Measurements from ENCODE around the gene PDLIM5.
"Not testable (repeated sequence)": the region's sequence is repeated elsewhere in the genome, so short reads cannot be mapped to it uniquely, and the experiment has no call there.

PDLIM5 gene

DNA sequence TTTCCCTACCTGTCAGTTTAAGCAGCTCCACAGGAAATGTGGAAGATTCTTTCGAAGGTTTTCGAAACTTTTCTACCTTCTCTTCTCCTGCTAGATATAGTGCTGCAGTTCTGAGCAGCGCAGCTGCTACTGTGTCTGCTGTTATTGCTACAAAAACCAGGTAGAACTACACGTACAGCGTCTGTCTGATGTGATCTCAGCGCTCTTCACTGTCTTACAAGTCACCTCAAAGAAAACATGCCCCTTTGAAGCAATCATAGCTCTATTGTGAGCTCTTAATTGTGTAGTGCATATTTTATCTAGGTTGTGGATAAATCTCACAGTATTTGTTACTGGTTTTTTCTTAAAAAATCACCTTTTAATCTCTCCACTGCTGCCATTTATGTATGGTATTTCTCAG is 158.4 kb downstream of the PDLIM5 start:
- DNase-seq (ENCODE audit: low spot score), result no peak
- TF ChIP-seq CTCF (conservative IDR thresholded peaks at IDR 0.05; ENCODE audit: low read depth), result no peak
- POLR2A ChIA-PET (ENCODE audit: low non-redundant PET), result no interaction called here
- H3K27ac ChIP-seq, result no peak overlapping the region
- CTCF ChIA-PET, result no interaction called here

GRCh38 chr4:94613248-94613647 is 161.5 kb downstream of the PDLIM5 start:
- CTCF ChIA-PET, result interaction anchor here (0.5 to 0.7 kb wide), 3 partner anchors 22 to 800 kb away, joined by 3 to 4 read pairs (median 3); no protein-coding TSS in a partner anchor

GRCh38 chr4:94615451-94615850 is 163.7 kb downstream of the PDLIM5 start:
- H3K27ac ChIP-seq, result no peak overlapping the region
- POLR2A ChIA-PET (ENCODE audit: low non-redundant PET), result no interaction called here
- CTCF ChIA-PET, result no interaction called here
- no peak for DNase-seq (ENCODE audit: low spot score)
- no peak for TF ChIP-seq CTCF (conservative IDR thresholded peaks at IDR 0.05; ENCODE audit: low read depth)

More at GRCh38 chr4:94613248-94613647, 161.5 kb downstream of the PDLIM5 start:
- no peak overlapping the region for H3K27ac ChIP-seq
- no peak for DNase-seq (ENCODE audit: low spot score)
- TF ChIP-seq CTCF (conservative IDR thresholded peaks at IDR 0.05; ENCODE audit: low read depth), result no peak
- POLR2A ChIA-PET (ENCODE audit: low non-redundant PET), result no interaction called here

GRCh38 chr4:94621491-94622080 is 169.8 kb downstream of the PDLIM5 start:
- ChIA-PET POLR2A (ENCODE audit: low non-redundant PET) (no interaction called here), CTCF (interaction anchor here (0.6 to 1.8 kb wide), 14 partner anchors 10 to 1543 kb away, joined by 3 to 13 read pairs (median 3); no protein-coding TSS in a partner anchor)
- TF ChIP-seq CTCF (conservative IDR thresholded peaks at IDR 0.05; ENCODE audit: low read depth), result peak; percentile 86
- DNase-seq (ENCODE audit: low spot score), result peak; percentile 49
- H3K27ac ChIP-seq, result no peak overlapping the region

- ChIA-PET CTCF (interaction anchor here (1.0 kb wide), 2 partner anchors 198 to 472 kb away, joined by 3 read pairs; no protein-coding TSS in a partner anchor), POLR2A (ENCODE audit: low non-redundant PET) (no interaction called here)
- no peak overlapping the region for H3K27ac ChIP-seq
- no peak for DNase-seq (ENCODE audit: low spot score)
- no peak for TF ChIP-seq CTCF (conservative IDR thresholded peaks at IDR 0.05; ENCODE audit: low read depth)
Measured at GRCh38 chr4:94623126-94623911, 171.6 kb downstream of the PDLIM5 start.

DNA sequence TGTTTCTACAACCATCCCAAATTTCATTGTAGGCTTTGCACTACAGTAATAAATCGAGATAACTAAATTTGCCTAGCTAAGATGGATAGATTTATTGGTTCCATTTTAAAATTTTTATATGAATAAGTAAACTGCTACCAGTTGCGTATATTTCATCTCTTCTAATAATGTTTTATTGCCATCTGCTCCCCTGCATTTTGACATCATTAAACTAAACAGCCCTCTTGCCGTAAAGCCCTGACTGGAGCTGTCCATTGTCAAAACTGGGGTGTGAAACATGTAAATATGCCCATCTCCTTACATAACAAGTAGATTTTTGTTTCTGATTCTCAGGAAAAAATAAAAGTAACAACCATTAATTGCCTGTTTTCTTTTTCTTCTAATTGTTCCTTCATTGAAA is 175.2 kb downstream of the PDLIM5 start:
- ChIA-PET CTCF (interaction anchor here (0.6 kb wide), 1 partner anchor 489 kb away, joined by 3 read pairs; no protein-coding TSS in a partner anchor), POLR2A (ENCODE audit: low non-redundant PET) (no interaction called here)
- no peak overlapping the region for H3K27ac ChIP-seq
- no peak for DNase-seq (ENCODE audit: low spot score)
- no peak for TF ChIP-seq CTCF (conservative IDR thresholded peaks at IDR 0.05; ENCODE audit: low read depth)

DNA sequence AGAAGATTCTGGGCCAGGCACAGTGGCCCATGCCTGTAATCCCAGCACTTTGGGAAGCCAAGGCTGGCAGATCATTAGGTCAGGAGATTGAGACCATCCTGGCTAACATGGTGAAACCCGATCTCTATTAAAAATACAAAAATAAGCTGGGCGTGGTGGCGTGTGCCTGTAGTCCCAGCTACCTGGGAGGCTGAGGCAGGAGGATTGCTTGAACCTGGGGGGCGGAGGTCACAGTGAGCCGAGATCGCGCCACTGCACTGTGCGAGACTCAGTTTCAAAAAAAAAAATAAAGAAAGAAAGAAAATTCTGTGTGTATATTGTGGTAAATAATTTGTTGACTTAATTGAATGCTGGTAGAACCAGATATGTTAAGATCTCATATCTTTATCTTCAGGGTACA is 177.3 kb downstream of the PDLIM5 start:
- DNase-seq (ENCODE audit: low spot score); POLR2A ChIA-PET (ENCODE audit: low non-redundant PET); H3K27ac ChIP-seq: not testable (repeated sequence)
- CTCF ChIA-PET, result interaction anchor here (1.1 kb wide), 1 partner anchor 222 kb away, joined by 7 read pairs; no protein-coding TSS in a partner anchor
